ENCODE measurements around the gene BABAM2.

Gene BABAM2

GRCh38 chr2:28311660-28312249 is 421.2 kb downstream of the BABAM2 start:
- no peak overlapping the region for H3K4me3 ChIP-seq (ENCODE audit: low read depth in 1 of 2, low read length in 2 of 2)
- H3K4me2 ChIP-seq (ENCODE audit: insufficient read depth, low read length), result no peak overlapping the region
- no peaks in the 10 kb centered on the region for H3K27me3 ChIP-seq (ENCODE audit: insufficient read depth, low read length, poor library complexity)
- no peaks in the 10 kb centered on the region for H4K20me1 ChIP-seq (ENCODE audit: insufficient read depth, low read length)
- H3K9me3 ChIP-seq (ENCODE audit: insufficient read depth, low read length, severe bottlenecking), result no peaks in the 10 kb centered on the region
- ATAC-seq (ENCODE audit: insufficient read depth, low read depth) (no peak), DNase-seq (no peak)
- no peak overlapping the region for H3K9ac ChIP-seq (ENCODE audit: low read depth, low read length)
- no peak overlapping the region for H3K27ac ChIP-seq (ENCODE audit: low read length)
- no peaks in the 10 kb centered on the region for H3K4me1 ChIP-seq (ENCODE audit: insufficient read depth, low read length)
- H2AFZ ChIP-seq (ENCODE audit: low read depth, low read length), result no peak overlapping the region
- peaks cover 12% of the 10 kb centered on the region; the same call in 1 of the 2 replicates for H3K36me3 ChIP-seq (ENCODE audit: insufficient read depth, low read length)
- H3K79me2 ChIP-seq (ENCODE audit: insufficient read depth, low read length), result no peaks in the 10 kb centered on the region
- TF ChIP-seq CTCF (IDR thresholded peaks at IDR 0.05; ENCODE audit: borderline replicate concordance, extremely low read depth, low read length, poor library complexity, severe bottlenecking) (no peak), EZH2 (IDR thresholded peaks at IDR 0.05; ENCODE audit: borderline replicate concordance, low read depth, low read length, severe bottlenecking) (no peak)

GRCh38 chr2:28312307-28313219 is 422.0 kb downstream of the BABAM2 start:
- H3K9ac ChIP-seq (ENCODE audit: low read depth, low read length), result no peak overlapping the region
- H3K27ac ChIP-seq (ENCODE audit: low read length), result no peak overlapping the region
- peaks cover 12% of the 10 kb centered on the region; the same call in 1 of the 2 replicates for H3K36me3 ChIP-seq (ENCODE audit: insufficient read depth, low read length)
- TF ChIP-seq EZH2 (IDR thresholded peaks at IDR 0.05; ENCODE audit: borderline replicate concordance, low read depth, low read length, severe bottlenecking), result no peak
- no peak for TF ChIP-seq CTCF (IDR thresholded peaks at IDR 0.05; ENCODE audit: borderline replicate concordance, extremely low read depth, low read length, poor library complexity, severe bottlenecking)
- H3K9me3 ChIP-seq (ENCODE audit: insufficient read depth, low read length, severe bottlenecking), result no peaks in the 10 kb centered on the region
- no peaks in the 10 kb centered on the region for H3K27me3 ChIP-seq (ENCODE audit: insufficient read depth, low read length, poor library complexity)
- no peak overlapping the region for H2AFZ ChIP-seq (ENCODE audit: low read depth, low read length)
- DNase-seq (no peak), ATAC-seq (ENCODE audit: insufficient read depth, low read depth) (no peak)
- H3K4me3 ChIP-seq (ENCODE audit: low read depth in 1 of 2, low read length in 2 of 2), result no peak overlapping the region
- no peak overlapping the region for H3K4me2 ChIP-seq (ENCODE audit: insufficient read depth, low read length)
- H3K79me2 ChIP-seq (ENCODE audit: insufficient read depth, low read length), result no peaks in the 10 kb centered on the region
- H4K20me1 ChIP-seq (ENCODE audit: insufficient read depth, low read length), result no peaks in the 10 kb centered on the region
- no peaks in the 10 kb centered on the region for H3K4me1 ChIP-seq (ENCODE audit: insufficient read depth, low read length)

DNA sequence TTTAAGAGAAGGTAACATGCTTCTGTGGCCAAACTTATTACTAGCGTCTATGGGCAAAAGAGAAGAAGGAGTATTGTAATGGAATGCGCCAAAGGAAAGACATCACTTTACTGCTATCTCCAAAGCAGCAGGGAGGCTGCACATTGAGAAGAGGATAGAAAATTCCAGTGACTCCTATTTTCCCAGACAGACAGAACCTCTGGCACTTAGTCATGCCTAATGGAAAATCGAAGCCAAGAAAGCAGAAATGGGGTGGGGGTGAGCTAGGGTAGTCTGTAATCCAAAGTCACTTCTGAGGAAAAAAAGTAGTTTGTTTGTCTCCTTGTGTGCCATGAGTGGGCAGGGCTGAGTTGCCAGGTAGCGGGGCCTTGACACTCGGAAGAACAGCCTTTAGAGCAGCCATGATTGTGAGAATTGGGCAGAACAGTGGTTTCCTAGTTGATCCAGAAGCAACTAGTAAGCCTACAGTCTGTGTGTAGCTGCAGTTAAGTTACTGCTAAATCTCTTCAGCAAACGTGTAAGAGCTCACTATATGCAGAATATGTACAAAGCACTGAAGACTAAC is 422.8 kb downstream of the BABAM2 start:
- Histone ChIP-seq H4K20me1 (ENCODE audit: insufficient read depth, low read length) (no peaks in the 10 kb centered on the region), H2AFZ (ENCODE audit: low read depth, low read length) (no peak overlapping the region), H3K4me1 (ENCODE audit: insufficient read depth, low read length) (no peaks in the 10 kb centered on the region), H3K27me3 (ENCODE audit: insufficient read depth, low read length, poor library complexity) (no peaks in the 10 kb centered on the region), H3K4me3 (ENCODE audit: low read depth in 1 of 2, low read length in 2 of 2) (no peak overlapping the region), H3K9ac (ENCODE audit: low read depth, low read length) (no peak overlapping the region), H3K79me2 (ENCODE audit: insufficient read depth, low read length) (no peaks in the 10 kb centered on the region), H3K4me2 (ENCODE audit: insufficient read depth, low read length) (no peak overlapping the region), H3K36me3 (ENCODE audit: insufficient read depth, low read length) (peaks cover 5% of the 10 kb centered on the region; the same call in 1 of the 2 replicates), H3K27ac (ENCODE audit: low read length) (no peak overlapping the region), H3K9me3 (ENCODE audit: insufficient read depth, low read length, severe bottlenecking) (no peaks in the 10 kb centered on the region)
- ATAC-seq (ENCODE audit: insufficient read depth, low read depth), result no peak
- TF ChIP-seq EZH2 (IDR thresholded peaks at IDR 0.05; ENCODE audit: borderline replicate concordance, low read depth, low read length, severe bottlenecking), result no peak
- TF ChIP-seq CTCF (IDR thresholded peaks at IDR 0.05; ENCODE audit: borderline replicate concordance, extremely low read depth, low read length, poor library complexity, severe bottlenecking), result no peak
- DNase-seq, result no peak

Data from DND-41 (cell line).